Measurements from ENCODE around the gene HNRNPLL. TPM values are rescaled to one million over a fixed set of nuclear protein-coding genes. Genes with fewer than 3 reads are reported as not detected.

HNRNPLL gene
- total RNA-seq, 1 donor from 2014 or later = 29.6 TPM

GRCh38 chr2:38620282-38620977, 17.7 kb upstream of the HNRNPLL start:
- no peak for DNase-seq (ENCODE audit: low read depth)
- H3K4me3 ChIP-seq (ENCODE audit: low read depth, low read length) = no peak overlapping the region
- no peak for TF ChIP-seq CTCF (conservative IDR thresholded peaks at IDR 0.05; ENCODE audit: low read depth, low read length)

DNA sequence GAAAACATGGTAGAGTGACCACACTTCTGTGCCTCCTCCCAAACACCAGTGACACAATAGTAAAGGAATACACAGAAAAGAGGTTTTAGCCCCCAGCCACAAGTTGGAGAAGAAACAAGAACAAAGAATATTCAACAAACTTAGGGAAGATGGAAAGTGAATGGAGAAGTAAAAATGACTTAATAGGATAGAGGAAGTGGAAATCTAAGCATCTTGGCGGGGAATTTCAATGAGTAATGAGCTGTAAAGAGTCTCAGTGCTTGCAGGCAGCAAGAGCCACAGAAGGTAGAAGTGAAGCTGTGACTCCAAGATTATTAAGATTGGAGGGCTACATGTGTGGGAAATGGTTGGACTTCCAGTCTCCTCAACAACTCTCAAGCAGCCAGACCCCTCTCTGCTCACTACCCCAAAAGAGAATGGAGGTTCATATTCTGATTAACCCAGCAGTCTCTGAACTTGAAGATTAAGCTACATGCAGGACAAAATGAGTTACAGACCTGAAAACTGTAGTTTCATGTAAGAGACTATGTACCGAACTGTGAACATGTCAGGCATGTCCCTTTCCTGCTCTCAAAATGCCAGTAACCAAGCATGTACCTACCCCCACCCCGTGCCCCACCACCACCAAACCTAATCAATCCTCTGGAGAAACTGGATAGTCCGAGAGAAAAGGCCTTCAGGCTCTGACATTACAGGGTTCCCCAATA, 16.9 kb upstream of the HNRNPLL start:
- no peak for DNase-seq (ENCODE audit: low read depth)
- TF ChIP-seq CTCF (conservative IDR thresholded peaks at IDR 0.05; ENCODE audit: low read depth, low read length) = no peak
- H3K4me3 ChIP-seq (ENCODE audit: low read depth, low read length) = no peak overlapping the region

DNA sequence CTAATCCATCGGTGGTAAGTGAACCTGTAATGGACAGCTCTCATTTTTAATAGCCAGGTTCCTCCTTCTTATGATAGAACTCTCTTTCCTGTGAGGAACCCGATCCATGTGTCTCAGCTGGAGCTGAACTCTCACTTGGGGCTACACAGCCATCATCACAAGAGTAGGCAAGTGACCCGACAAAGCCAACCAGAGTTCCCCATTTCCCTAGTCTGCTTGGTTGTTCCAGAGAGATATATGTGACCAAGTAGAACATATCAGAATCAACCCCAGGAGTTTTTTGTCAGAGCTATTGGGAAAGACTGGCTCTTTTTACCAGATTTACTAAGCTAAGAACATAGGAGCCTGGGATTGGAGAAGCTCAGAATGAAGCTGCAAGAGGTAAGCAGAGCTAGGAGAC, 14.6 kb upstream of the HNRNPLL start:
- no peak for TF ChIP-seq CTCF (conservative IDR thresholded peaks at IDR 0.05; ENCODE audit: low read depth, low read length)
- DNase-seq (ENCODE audit: low read depth) = no peak

GRCh38 chr2:38615237-38615636, 12.5 kb upstream of the HNRNPLL start:
- H3K4me3 ChIP-seq (ENCODE audit: low read depth, low read length) = no peak overlapping the region
- no peak for TF ChIP-seq CTCF (conservative IDR thresholded peaks at IDR 0.05; ENCODE audit: low read depth, low read length)
- no peak for DNase-seq (ENCODE audit: low read depth)

More for the DNA sequence above, 14.6 kb upstream of the HNRNPLL start:
- no peak overlapping the region for H3K4me3 ChIP-seq (ENCODE audit: low read depth, low read length)

- no peak overlapping the region for H3K4me3 ChIP-seq (ENCODE audit: low read depth, low read length)
- no peak for TF ChIP-seq CTCF (conservative IDR thresholded peaks at IDR 0.05; ENCODE audit: low read depth, low read length)
- DNase-seq (ENCODE audit: low read depth) = no peak
Measured at GRCh38 chr2:38613849-38614213, 11.1 kb upstream of the HNRNPLL start.

DNA sequence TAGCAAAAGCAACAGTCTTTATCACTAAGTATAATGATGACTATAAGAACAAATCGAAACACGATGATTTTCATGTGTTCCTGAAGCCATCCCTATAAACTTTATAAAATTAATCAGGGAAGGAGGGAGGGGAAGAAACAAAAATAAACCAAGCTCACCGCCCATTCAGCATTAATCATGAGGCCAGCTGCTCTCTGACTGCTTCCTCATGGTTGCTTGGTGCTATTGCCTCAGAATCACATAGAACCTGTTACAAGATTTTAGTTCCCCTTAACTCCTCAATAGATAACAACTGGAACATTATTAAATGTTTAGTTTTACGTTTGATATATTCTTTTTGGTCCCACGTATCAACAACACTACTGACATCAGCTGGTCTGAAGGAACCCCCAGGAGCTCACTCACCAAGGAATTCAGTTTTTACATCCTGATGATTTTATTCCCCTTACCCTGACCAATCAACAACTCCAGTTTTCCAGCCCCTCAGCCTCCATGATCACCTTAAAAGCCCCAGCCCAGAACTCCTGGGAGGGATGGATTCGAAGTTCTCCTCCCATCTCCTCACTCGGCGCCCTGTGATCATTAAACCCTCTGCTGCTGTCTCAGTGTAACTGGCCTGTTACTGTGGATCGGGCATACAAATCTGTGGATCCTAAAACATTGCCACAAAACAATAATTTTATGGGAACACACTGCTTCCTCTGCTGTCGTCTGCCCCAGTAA, 10.6 kb upstream of the HNRNPLL start:
- H3K4me3 ChIP-seq (ENCODE audit: low read depth, low read length) = no peak overlapping the region
- DNase-seq (ENCODE audit: low read depth) = no peak
- no peak for TF ChIP-seq CTCF (conservative IDR thresholded peaks at IDR 0.05; ENCODE audit: low read depth, low read length)

Data from epithelial cell of proximal tubule (primary cell).